ENCODE results near the gene TUBA1B.
A peak's percentile ranks its signal among the peaks of the same experiment; 100 is the strongest.

GRCh38 chr12:49147384-49147783 is 16.2 kb upstream of the TUBA1B start:
- no peak for TF ChIP-seq NFRKB (IDR thresholded peaks at IDR 0.05)
- no peak for TF ChIP-seq BHLHE40 (IDR thresholded peaks at IDR 0.05; ENCODE audit: borderline replicate concordance)
- no peak for TF ChIP-seq CTBP1 (IDR thresholded peaks at IDR 0.05; ENCODE audit: borderline replicate concordance)
- no peak for TF ChIP-seq PKNOX1 (IDR thresholded peaks at IDR 0.05)
- no peak for TF ChIP-seq SP1 (IDR thresholded peaks at IDR 0.05)
- TF ChIP-seq ELF4 (IDR thresholded peaks at IDR 0.05): no peak
- 0 out of 2 replicates have a peak, but pooled peaks have one; percentile 27 for TF ChIP-seq ZNF384 (IDR thresholded peaks at IDR 0.05)
- TF ChIP-seq FOXM1 (IDR thresholded peaks at IDR 0.05; ENCODE audit: borderline replicate concordance): no peak
- TF ChIP-seq L3MBTL2 (conservative IDR thresholded peaks at IDR 0.05): no peak
- TF ChIP-seq LEF1 (IDR thresholded peaks at IDR 0.05; ENCODE audit: borderline replicate concordance): no peak

All from HEK293T (cell line).